Left lung (tissue), 10 donors: Measurements from ENCODE around the gene ATRN. TPM values are rescaled to one million over a fixed set of nuclear protein-coding genes. Genes with fewer than 3 reads are reported as not detected.
"Not testable (repeated sequence)": the region's sequence is repeated elsewhere in the genome, so short reads cannot be mapped to it uniquely, and the experiment has no call there.

Source experiments
- ATAC-seq: fragments of 200-7000 bp; cut with Tn5 transposase; one replicate; pipeline ENCODE4 v1.9.1; 2020; ENCODE audit warnings: moderate library complexity
- DNase-seq, 4 donors: peaks; one replicate each; pipeline ENCODE4 v3.0.0-alpha.2; 2013 to 2020
- H3K27ac ChIP-seq, 2 donors: fragments of 200-600 bp; sonication (generic) in 1 of 2; one replicate each; pipeline versions ENCODE4 v1.5.0 to v1.8.0; 2020 to 2021
- H3K27me3 ChIP-seq, 2 donors: fragments of 200-600 bp; sonication (generic) in 1 of 2; one replicate each; pipeline versions ENCODE4 v1.5.0 to v1.8.0; 2020 to 2021
- H3K36me3 ChIP-seq, 2 donors: fragments of 200-600 bp; sonication (generic) in 1 of 2; one replicate each; pipeline versions ENCODE4 v1.5.0 to v1.8.0; 2020 to 2021
- H3K4me1 ChIP-seq, 2 donors: fragments of 200-600 bp; one replicate each; pipeline ENCODE4 v1.8.0; 2021
- H3K4me3 ChIP-seq, 2 donors: fragments of 200-600 bp; sonication (generic) in 1 of 2; one replicate each; pipeline versions ENCODE4 v1.5.0 to v1.8.0; 2020 to 2021; ENCODE audit warnings: mild to moderate bottlenecking in 1 of 2
- H3K9me3 ChIP-seq, 2 donors: fragments of 200-600 bp; sonication (generic) in 1 of 2; one replicate each; pipeline versions ENCODE4 v1.5.0 to v1.8.0; 2020 to 2021
- intact Hi-C, 2 donors: fragments of 100-400 bp; cut with DNase I; formaldehyde crosslinking; loops; one replicate each; pipeline versions ENCODE4 v1.11.2 to v1.14.2; 2022
- polyA plus RNA-seq, 6 donors: library from polyadenylated mRNA; unstranded; fragments of 120-200 nt; gene quantifications; one replicate each; pipeline ENCODE4 v1.2.1, GENCODE V29; 2013; ENCODE audit not compliant: insufficient read length in 6 of 6
- total RNA-seq, 2 donors: library from RNA; stranded (reverse); fragmentation: NEBNext Ultra II Directional; extraction: Animal tissue kit (Norgen Biotek cat#: 25700); gene quantifications; one replicate each; pipeline ENCODE4 v1.2.1, GENCODE V29; 2021
- TF ChIP-seq, protein P1 (sequence below), 2 donors: fragments of 200-600 bp; sonication (generic) in 1 of 2; IDR thresholded peaks; one replicate each; pipeline versions ENCODE4 v1.5.0 to v1.8.0; 2021; ENCODE audit warnings: antibody characterized with exemption in 2 of 2
- donor health status: DM: no; HTN: yes; CAD: no.
- donor health status: DM: no; HTN: no; CAD: no.

Gene ATRN
- total and polyA plus RNA-seq, 8 donors, result 28.8 to 39.5 (median 35.6) TPM

DNA sequence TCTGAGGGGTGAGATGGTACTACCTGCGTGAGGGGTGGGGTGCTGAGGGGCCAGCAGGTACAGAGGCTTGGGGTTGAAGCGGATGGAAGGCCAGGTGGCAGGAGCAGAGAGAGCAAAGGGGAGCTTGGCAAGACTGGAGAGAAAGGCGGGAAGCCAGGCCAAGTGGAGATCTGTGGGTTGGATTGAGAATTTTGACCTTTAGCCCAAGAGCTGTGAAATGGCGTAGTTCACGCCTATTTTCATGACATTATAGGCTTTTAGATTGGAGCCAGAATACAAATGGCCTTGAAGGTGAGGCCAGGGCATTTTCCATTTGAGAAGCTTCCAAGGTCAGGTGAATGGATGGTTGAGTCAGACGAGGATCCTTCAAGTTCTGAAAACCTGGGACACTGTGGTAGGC, 2.5 kb downstream of the ATRN start:
- ATAC-seq, result no peak
- no peak for DNase-seq

DNA sequence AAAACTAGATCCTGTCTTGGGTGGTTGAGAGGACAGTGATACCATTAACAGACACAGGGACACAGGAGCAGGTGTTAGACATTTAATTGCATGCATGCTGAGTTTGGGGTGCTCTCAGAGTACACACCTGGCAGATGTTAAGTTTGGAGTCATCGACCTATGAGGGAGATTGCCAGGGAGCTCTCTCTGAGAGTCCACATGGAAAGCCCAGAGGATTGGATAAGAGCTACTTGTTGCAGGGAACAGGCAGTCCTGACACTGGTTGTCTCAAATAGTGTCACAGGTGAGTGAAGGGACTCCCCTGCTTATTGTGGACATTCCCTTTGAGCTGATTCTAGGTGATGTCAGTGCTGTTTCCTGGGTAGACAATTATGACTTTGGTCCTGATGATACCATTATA, 3.1 kb downstream of the ATRN start:
- DNase-seq (no peak), ATAC-seq (no peak)
- Histone ChIP-seq H3K27me3 (no peaks in the 10 kb centered on the region), H3K4me3 (no peak overlapping the region), H3K27ac (no peak overlapping the region), H3K9me3 (no peaks in the 10 kb centered on the region), H3K4me1 (peaks cover 14 to 30% of the 10 kb centered on the region in 2 donors), H3K36me3 (no peaks in the 10 kb centered on the region)
- TF ChIP-seq, protein P1, sequence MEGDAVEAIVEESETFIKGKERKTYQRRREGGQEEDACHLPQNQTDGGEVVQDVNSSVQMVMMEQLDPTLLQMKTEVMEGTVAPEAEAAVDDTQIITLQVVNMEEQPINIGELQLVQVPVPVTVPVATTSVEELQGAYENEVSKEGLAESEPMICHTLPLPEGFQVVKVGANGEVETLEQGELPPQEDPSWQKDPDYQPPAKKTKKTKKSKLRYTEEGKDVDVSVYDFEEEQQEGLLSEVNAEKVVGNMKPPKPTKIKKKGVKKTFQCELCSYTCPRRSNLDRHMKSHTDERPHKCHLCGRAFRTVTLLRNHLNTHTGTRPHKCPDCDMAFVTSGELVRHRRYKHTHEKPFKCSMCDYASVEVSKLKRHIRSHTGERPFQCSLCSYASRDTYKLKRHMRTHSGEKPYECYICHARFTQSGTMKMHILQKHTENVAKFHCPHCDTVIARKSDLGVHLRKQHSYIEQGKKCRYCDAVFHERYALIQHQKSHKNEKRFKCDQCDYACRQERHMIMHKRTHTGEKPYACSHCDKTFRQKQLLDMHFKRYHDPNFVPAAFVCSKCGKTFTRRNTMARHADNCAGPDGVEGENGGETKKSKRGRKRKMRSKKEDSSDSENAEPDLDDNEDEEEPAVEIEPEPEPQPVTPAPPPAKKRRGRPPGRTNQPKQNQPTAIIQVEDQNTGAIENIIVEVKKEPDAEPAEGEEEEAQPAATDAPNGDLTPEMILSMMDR (IDR thresholded peaks at IDR 0.05), result no peak
- intact Hi-C loops, result no loop called here

More for the DNA sequence above, 2.5 kb downstream of the ATRN start:
- intact Hi-C loops, result no loop called here
- H3K36me3 ChIP-seq, result no peaks in the 10 kb centered on the region
- no peaks in the 10 kb centered on the region for H3K27me3 ChIP-seq
- peaks cover 14 to 30% of the 10 kb centered on the region in 2 donors for H3K4me1 ChIP-seq
- H3K27ac ChIP-seq, result no peak overlapping the region
- no peaks in the 10 kb centered on the region for H3K9me3 ChIP-seq
- no peak overlapping the region for H3K4me3 ChIP-seq
- TF ChIP-seq, protein P1 (IDR thresholded peaks at IDR 0.05), result no peak

DNA sequence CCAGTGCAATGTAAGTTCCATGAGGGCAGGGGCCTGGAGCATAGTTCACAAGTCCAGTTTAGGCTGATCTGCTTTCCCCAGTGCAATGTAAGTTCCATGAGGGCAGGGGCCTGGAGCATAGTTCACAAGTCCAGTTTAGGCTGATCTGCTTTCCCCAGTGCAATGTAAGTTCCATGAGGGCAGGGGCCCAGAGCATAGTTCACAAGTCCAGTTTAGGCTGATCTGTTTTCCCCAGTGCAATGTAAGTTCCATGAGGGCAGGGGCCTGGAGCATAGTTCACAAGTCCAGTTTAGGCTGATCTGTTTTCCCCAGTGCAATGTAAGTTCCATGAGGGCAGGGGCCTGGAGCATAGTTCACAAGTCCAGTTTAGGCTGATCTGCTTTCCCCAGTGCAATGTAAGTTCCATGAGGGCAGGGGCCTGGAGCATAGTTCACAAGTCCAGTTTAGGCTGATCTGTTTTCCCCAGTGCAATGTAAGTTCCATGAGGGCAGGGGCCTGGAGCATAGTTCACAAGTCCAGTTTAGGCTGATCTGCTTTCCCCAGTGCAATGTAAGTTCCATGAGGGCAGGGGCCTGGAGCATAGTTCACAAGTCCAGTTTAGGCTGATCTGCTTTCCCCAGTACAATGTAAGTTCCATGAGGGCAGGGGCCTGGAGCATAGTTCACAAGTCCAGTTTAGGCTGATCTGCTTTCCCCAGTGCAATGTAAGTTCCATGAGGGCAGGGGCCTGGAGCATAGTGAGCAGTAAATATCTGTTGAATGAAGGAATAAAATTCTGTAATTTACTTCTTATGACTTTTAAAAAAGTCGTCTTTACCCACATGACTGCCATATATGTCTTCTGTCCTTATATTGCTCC, 6.4 kb downstream of the ATRN start:
- H3K4me3 ChIP-seq, ATAC-seq, intact Hi-C loops, DNase-seq, H3K27ac ChIP-seq, H3K36me3 ChIP-seq, H3K9me3 ChIP-seq, H3K27me3 ChIP-seq: not testable (repeated sequence)
- H3K4me1 ChIP-seq, result peaks cover 8 to 15% of the 10 kb centered on the region in 2 donors

DNA sequence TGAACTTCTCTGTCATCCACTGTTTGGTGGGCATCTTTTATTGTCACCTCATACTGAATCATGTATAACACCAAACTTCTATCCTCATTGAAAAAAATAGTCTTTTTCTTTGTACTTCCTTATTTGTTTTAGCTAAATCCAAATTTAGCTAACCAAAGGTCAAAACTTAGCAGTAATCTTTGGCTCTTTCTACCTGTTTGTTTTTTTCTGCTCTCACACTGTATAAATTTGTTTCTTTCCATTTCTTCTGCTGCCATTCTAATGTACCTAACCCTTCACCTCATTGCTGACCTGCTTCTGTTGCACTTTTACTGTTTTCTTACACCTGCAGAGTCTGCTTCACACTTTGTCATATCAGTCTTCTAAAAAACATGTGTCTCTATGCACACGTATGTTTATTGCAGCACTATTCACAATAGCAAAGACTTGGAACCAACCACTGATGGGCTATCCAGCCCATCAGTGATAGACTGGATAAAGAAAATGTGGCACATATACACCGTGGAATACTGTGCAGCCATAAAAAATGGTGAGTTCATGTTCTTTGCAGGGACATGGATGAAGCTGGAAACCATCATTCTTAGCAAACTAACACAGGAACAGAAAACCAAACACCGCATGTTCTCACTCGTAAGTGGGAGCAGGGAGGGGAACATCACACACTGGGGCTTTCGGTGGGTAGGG, 7.2 kb downstream of the ATRN start:
- Histone ChIP-seq H3K36me3 (no peaks in the 10 kb centered on the region), H3K27ac (no peak overlapping the region), H3K27me3 (no peaks in the 10 kb centered on the region), H3K4me3 (no peak overlapping the region), H3K4me1 (peaks cover under 1 to 7% of the 10 kb centered on the region in 2 donors), H3K9me3 (no peaks in the 10 kb centered on the region)
- TF ChIP-seq, protein P1 (IDR thresholded peaks at IDR 0.05), result no peak
- ATAC-seq, result no peak
- no peak for DNase-seq
- intact Hi-C loops, result no loop called here

DNA sequence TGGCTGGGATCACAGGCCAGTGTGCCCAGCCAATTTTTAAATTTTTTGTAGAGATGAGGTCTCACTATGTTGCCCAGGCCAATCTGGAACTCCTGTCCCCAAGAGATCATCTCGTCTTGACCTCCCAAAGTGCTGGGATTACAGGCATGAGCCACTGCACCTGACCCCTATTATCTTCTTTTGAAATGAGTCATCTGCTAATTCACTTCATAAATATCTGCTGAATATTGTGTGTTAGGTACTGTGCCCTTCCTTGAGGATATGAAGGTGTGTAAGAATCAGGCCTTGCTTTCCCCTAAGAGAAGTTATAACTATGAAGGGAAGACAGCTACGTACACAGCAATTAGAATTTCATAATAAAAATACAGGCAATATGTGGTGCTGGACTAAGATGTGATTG, 8.2 kb downstream of the ATRN start:
- Histone ChIP-seq H3K36me3 (no peaks in the 10 kb centered on the region), H3K27me3 (no peaks in the 10 kb centered on the region), H3K27ac (no peak overlapping the region), H3K4me3 (no peak overlapping the region), H3K9me3 (no peaks in the 10 kb centered on the region), H3K4me1 (peaks cover 0 to 4% of the 10 kb centered on the region in 2 donors)
- ATAC-seq (no peak), DNase-seq (no peak)
- TF ChIP-seq, protein P1 (IDR thresholded peaks at IDR 0.05), result no peak
- intact Hi-C loops, result no loop called here
